HCT116 (cell line): ENCODE measurements around the gene GPR65. TPM values are rescaled to one million over a fixed set of nuclear protein-coding genes. Genes with fewer than 3 reads are reported as not detected.

Experiments used
- ATAC-seq: fragments of 200-7000 bp; cut with Tn5 transposase; 2 replicates; pipeline ENCODE4 v1.9.1; 2020; ENCODE audit warnings: mild to moderate bottlenecking, moderate library complexity
- BruUV-seq: library from RNA; stranded (reverse); fragments of 400-500 nt; replicated peaks from 2 replicates; lab custom pipeline; 2021; lab: Mats Ljungman, UMichigan
- CTCF ChIA-PET: fragments of 300-600 bp; sonication (Branson Sonifier 250); formaldehyde crosslinking; loops from one replicate; lab custom pipeline; 2021; ENCODE audit warnings: antibody characterized with exemption; lab: Charles Lee
- POLR2A ChIA-PET: fragments of 300-600, 350-600 bp; sonication (Branson Sonifier 250); formaldehyde crosslinking; loops from one replicate; lab custom pipeline; 2021; ENCODE audit warnings: antibody characterized with exemption; lab: Charles Lee
- RAD21 ChIA-PET, 2 experiments: fragments of 300-600 bp; sonication (Branson Sonifier 250); formaldehyde crosslinking; loops; one replicate each; lab custom pipeline; 2023; ENCODE audit warnings: low total read pairs in 2 of 2; ENCODE audit not compliant: uncharacterized antibody in 2 of 2, unreplicated experiment in 2 of 2, low non-redundant PET in 1 of 2; lab: Charles Lee
- DNase-seq: peaks from one replicate; pipeline ENCODE4 v3.0.0-alpha.2; 2010; ENCODE audit warnings: low read depth, low spot score
- H2AFZ ChIP-seq: fragments of 200-600 bp; shearing (Covaris generic), sonication (generic); 2 replicates; pipeline ENCODE4 v1.6.1; 2017; ENCODE audit warnings: low read depth, mixed run types, mixed read lengths, antibody characterized with exemption, low read length; ENCODE audit not compliant: poor library complexity, severe bottlenecking
- H3K27ac ChIP-seq: 2 replicates; pipeline ENCODE4 v1.5.1; 2012; ENCODE audit warnings: low read depth, low read length
- H3K27me3 ChIP-seq: fragments of 200-600 bp; sonication (generic); 2 replicates; pipeline ENCODE4 v1.6.1; 2016; ENCODE audit warnings: mixed run types, low read length, mixed read lengths; ENCODE audit not compliant: insufficient read depth
- H3K36me3 ChIP-seq, 2 experiments: fragments of 200-500 bp in 1 of 2; fragments of 200-600 bp in 1 of 2; sonication (Bioruptor generic) in 1 of 2; sonication (generic) in 1 of 2; 2 replicates each; pipeline versions ENCODE4 v1.5.1 to v1.6.1; 2014 to 2016; ENCODE audit warnings: low read length in 2 of 2, inconsistent platforms in 1 of 2, mixed read lengths in 1 of 2, mixed run types in 1 of 2; ENCODE audit not compliant: insufficient read depth in 2 of 2, control insufficient read depth in 1 of 2
- H3K4me1 ChIP-seq, 2 experiments: fragments of 200-600 bp in 1 of 2; sonication (generic) in 1 of 2; 2 replicates each; pipeline versions ENCODE4 v1.5.1 to v1.6.1; 2012 to 2017; ENCODE audit warnings: low read length in 2 of 2, inconsistent platforms in 1 of 2, mild to moderate bottlenecking in 1 of 2, mixed read lengths in 1 of 2, mixed run types in 1 of 2, moderate library complexity in 1 of 2; ENCODE audit not compliant: insufficient read depth in 2 of 2, control insufficient read depth in 1 of 2
- H3K4me2 ChIP-seq: fragments of 200-600 bp; sonication (generic); 2 replicates; pipeline ENCODE4 v1.6.1; 2017; ENCODE audit warnings: mixed run types, low read length, mixed read lengths
- H3K4me3 ChIP-seq, 2 experiments: fragments of 200-600 bp in 1 of 2; sonication (generic) in 1 of 2; replicated peaks in 1 of 2; 2 replicates each; pipeline ENCODE4 v1.5.1; 2011 to 2016; ENCODE audit warnings: low read length in 2 of 2, control low read depth in 1 of 2, low read depth in 1 of 2, mild to moderate bottlenecking in 1 of 2, mixed read lengths in 1 of 2, mixed run types in 1 of 2
- H3K79me2 ChIP-seq: fragments of 200-600 bp; sonication (generic); 2 replicates; pipeline ENCODE4 v1.6.1; 2017; ENCODE audit warnings: mild to moderate bottlenecking, mixed run types, low read length, moderate library complexity, mixed read lengths; ENCODE audit not compliant: insufficient read depth
- H3K9ac ChIP-seq: fragments of 200-600 bp; sonication (generic); 2 replicates; pipeline ENCODE4 v1.6.1; 2016; ENCODE audit warnings: low read length, mixed read lengths
- H3K9me2 ChIP-seq: fragments of 200-600 bp; sonication (generic), shearing (Covaris generic); 2 replicates; pipeline ENCODE4 v1.6.1; 2017; ENCODE audit warnings: mixed run types, mild to moderate bottlenecking, moderate library complexity; ENCODE audit not compliant: insufficient read depth
- H3K9me3 ChIP-seq, 2 experiments: fragments of 200-500 bp in 1 of 2; fragments of 200-600 bp in 1 of 2; sonication (Bioruptor generic) in 1 of 2; sonication (generic) in 1 of 2; 2 replicates each; pipeline ENCODE4 v1.6.1; 2014 to 2017; ENCODE audit warnings: low read length in 2 of 2, mixed read lengths in 2 of 2, inconsistent platforms in 1 of 2, low read depth in 1 of 2, mild to moderate bottlenecking in 1 of 2, mixed run types in 1 of 2, moderate library complexity in 1 of 2; ENCODE audit not compliant: control insufficient read depth in 1 of 2, insufficient read depth in 1 of 2
- H4K20me1 ChIP-seq: fragments of 200-600 bp; sonication (generic), shearing (Covaris generic); 2 replicates; pipeline ENCODE4 v1.6.1; 2017; ENCODE audit warnings: mixed run types, mild to moderate bottlenecking, moderate library complexity; ENCODE audit not compliant: insufficient read depth
- CBX3 ChIP-seq: IDR thresholded peaks from 2 replicates; pipeline ENCODE4 v1.6.1; 2012; ENCODE audit warnings: low read depth
- CEBPB ChIP-seq: IDR thresholded peaks from 2 replicates; pipeline ENCODE4 v1.6.1; 2012; ENCODE audit warnings: low read depth
- EGR1 ChIP-seq: IDR thresholded peaks from 2 replicates; pipeline ENCODE4 v1.6.1; 2012; ENCODE audit warnings: low read depth
- ELF1 ChIP-seq: IDR thresholded peaks from 2 replicates; pipeline ENCODE4 v1.6.1; 2012; ENCODE audit warnings: low read depth, borderline replicate concordance
- EZH2 ChIP-seq: fragments of 200-600 bp; sonication (generic); IDR thresholded peaks from 2 replicates; pipeline ENCODE4 v1.6.1; 2017; ENCODE audit warnings: antibody characterized with exemption, mixed run types
- EZH2phosphoT487 ChIP-seq: fragments of 200-600 bp; IDR thresholded peaks from 2 replicates; pipeline ENCODE4 v1.6.1; 2018; ENCODE audit warnings: antibody characterized with exemption, borderline replicate concordance
- JUND ChIP-seq: IDR thresholded peaks from 2 replicates; pipeline ENCODE4 v1.6.1; 2012
- POLR2A ChIP-seq: IDR thresholded peaks from 2 replicates; pipeline ENCODE4 v1.7.0; 2011; ENCODE audit warnings: borderline replicate concordance; ENCODE audit not compliant: insufficient read depth, insufficient read length; ENCODE audit errors: extremely low read depth
- POLR2AphosphoS5 ChIP-seq: IDR thresholded peaks from 2 replicates; pipeline ENCODE4 v1.6.1; 2011; ENCODE audit warnings: mild to moderate bottlenecking, low read depth, low read length, moderate library complexity
- RAD21 ChIP-seq: IDR thresholded peaks from 2 replicates; pipeline ENCODE4 v1.6.1; 2012; ENCODE audit warnings: low read depth, mild to moderate bottlenecking
- REST ChIP-seq: IDR thresholded peaks from 2 replicates; pipeline ENCODE4 v1.6.1; 2012; ENCODE audit warnings: low read depth
- SIN3A ChIP-seq: IDR thresholded peaks from 2 replicates; pipeline ENCODE4 v1.6.1; 2012; ENCODE audit warnings: low read depth
- SP1 ChIP-seq: IDR thresholded peaks from 2 replicates; pipeline ENCODE4 v1.6.1; 2012; ENCODE audit warnings: low read depth
- TCF7L2 ChIP-seq: IDR thresholded peaks from 2 replicates; pipeline ENCODE4 v1.7.0; 2011; ENCODE audit warnings: borderline replicate concordance, inconsistent platforms; ENCODE audit not compliant: insufficient read depth, insufficient read length; ENCODE audit errors: extremely low read depth
- YY1 ChIP-seq: IDR thresholded peaks from 2 replicates; pipeline ENCODE4 v1.6.1; 2011; ENCODE audit warnings: low read length, low read depth, moderate library complexity, mild to moderate bottlenecking; ENCODE audit not compliant: insufficient replicate concordance; ENCODE audit errors: extremely low read depth
- ZBTB33 ChIP-seq: IDR thresholded peaks from 2 replicates; pipeline ENCODE4 v1.6.1; 2011; ENCODE audit warnings: mild to moderate bottlenecking, low read length, moderate library complexity; ENCODE audit not compliant: insufficient replicate concordance; ENCODE audit errors: extremely low read depth
- ZFX ChIP-seq: fragments of 450-650 bp; IDR thresholded peaks from 2 replicates; pipeline ENCODE4 v1.6.1; 2017
- ZNF274 ChIP-seq: fragments of 200-500 bp; sonication (Bioruptor generic); IDR thresholded peaks from 2 replicates; pipeline ENCODE4 v1.6.1; 2014; ENCODE audit warnings: mild to moderate bottlenecking, low read depth, low read length, inconsistent platforms
- intact Hi-C: fragments of 100-400 bp; cut with micrococcal nuclease; formaldehyde crosslinking; loops from 2 replicates; pipeline ENCODE4 v1.10.0; 2022
- total RNA-seq: library from RNA; stranded (reverse); gene quantifications from one replicate; pipeline ENCODE4 v1.2.1, GENCODE V29; 2021; ENCODE audit not compliant: unreplicated experiment
- TF ChIP-seq, protein P1 (sequence below), 3 experiments: fragments of 200-600 bp in 1 of 3; sonication (generic) in 1 of 3; IDR thresholded peaks in 2 of 3; conservative IDR thresholded peaks in 1 of 3; 2 replicates each; pipeline ENCODE4 v1.5.1; 2012 to 2017; ENCODE audit warnings: low read depth in 2 of 3, low read length in 2 of 3, antibody characterized with exemption in 1 of 3, borderline replicate concordance in 1 of 3, control low read depth in 1 of 3, mild to moderate bottlenecking in 1 of 3, mixed read lengths in 1 of 3, mixed run types in 1 of 3, moderate library complexity in 1 of 3; ENCODE audit not compliant: insufficient read depth in 1 of 3
- TF ChIP-seq, protein P2 (sequence below): IDR thresholded peaks from 2 replicates; pipeline ENCODE4 v1.6.1; 2012

GPR65 gene
- total RNA-seq, 1 experiment from 2014 or later: 0.05 TPM

GRCh38 chr14:88049936-88050335 is 45.0 kb downstream of the GPR65 start:
- RAD21 ChIA-PET: no interaction called here
- Histone ChIP-seq H3K4me3 (no peak overlapping the region), H3K9ac (no peak overlapping the region), H3K79me2 (no peaks in the 10 kb centered on the region), H3K9me2 (no peaks in the 10 kb centered on the region), H3K4me2 (no peak overlapping the region), H4K20me1 (no peaks in the 10 kb centered on the region), H3K36me3 (no peaks in the 10 kb centered on the region), H3K27me3 (no peaks in the 10 kb centered on the region)
- POLR2A ChIA-PET: no interaction called here
- DNase-seq (no peak), ATAC-seq (no peak)
- intact Hi-C loops: no loop called here
- TF ChIP-seq ELF1 (no peak), RAD21 (no peak), TCF7L2 (no peak), EZH2phosphoT487 (no peak), POLR2AphosphoS5 (no peak), SIN3A (no peak), ZNF274 (no peak), EZH2 (no peak), REST (no peak), POLR2A (no peak), CBX3 (no peak), ZBTB33 (no peak), ZFX (no peak), SP1 (no peak), EGR1 (no peak), YY1 (no peak), CEBPB (no peak), JUND (no peak)
- TF ChIP-seq, protein P1, sequence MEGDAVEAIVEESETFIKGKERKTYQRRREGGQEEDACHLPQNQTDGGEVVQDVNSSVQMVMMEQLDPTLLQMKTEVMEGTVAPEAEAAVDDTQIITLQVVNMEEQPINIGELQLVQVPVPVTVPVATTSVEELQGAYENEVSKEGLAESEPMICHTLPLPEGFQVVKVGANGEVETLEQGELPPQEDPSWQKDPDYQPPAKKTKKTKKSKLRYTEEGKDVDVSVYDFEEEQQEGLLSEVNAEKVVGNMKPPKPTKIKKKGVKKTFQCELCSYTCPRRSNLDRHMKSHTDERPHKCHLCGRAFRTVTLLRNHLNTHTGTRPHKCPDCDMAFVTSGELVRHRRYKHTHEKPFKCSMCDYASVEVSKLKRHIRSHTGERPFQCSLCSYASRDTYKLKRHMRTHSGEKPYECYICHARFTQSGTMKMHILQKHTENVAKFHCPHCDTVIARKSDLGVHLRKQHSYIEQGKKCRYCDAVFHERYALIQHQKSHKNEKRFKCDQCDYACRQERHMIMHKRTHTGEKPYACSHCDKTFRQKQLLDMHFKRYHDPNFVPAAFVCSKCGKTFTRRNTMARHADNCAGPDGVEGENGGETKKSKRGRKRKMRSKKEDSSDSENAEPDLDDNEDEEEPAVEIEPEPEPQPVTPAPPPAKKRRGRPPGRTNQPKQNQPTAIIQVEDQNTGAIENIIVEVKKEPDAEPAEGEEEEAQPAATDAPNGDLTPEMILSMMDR (IDR thresholded peaks at IDR 0.05 in 2 of 3, conservative IDR thresholded peaks at IDR 0.05 in 1 of 3; ENCODE audit: borderline replicate concordance in 1 of 3, insufficient read depth in 1 of 3, low read depth in 2 of 3, low read length in 2 of 3): no peak
- TF ChIP-seq, protein P2, sequence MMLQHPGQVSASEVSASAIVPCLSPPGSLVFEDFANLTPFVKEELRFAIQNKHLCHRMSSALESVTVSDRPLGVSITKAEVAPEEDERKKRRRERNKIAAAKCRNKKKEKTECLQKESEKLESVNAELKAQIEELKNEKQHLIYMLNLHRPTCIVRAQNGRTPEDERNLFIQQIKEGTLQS: no peak
- TF ChIP-seq, all 23 proteins: peak for 0
- CTCF ChIA-PET: no interaction called here
- Histone ChIP-seq H3K9me3 (no peaks in the 10 kb centered on the region), H3K27ac (no peak overlapping the region), H2AFZ (no peak overlapping the region), H3K4me1 (no peaks in the 10 kb centered on the region)
- no TSS peak for BruUV-seq
